ENCODE data around the gene LIPF. TPM values are rescaled to one million over a fixed set of nuclear protein-coding genes. Genes with fewer than 3 reads are reported as not detected.

Gene LIPF
- total RNA-seq, 1 experiment from 2014 or later: not detected

DNA sequence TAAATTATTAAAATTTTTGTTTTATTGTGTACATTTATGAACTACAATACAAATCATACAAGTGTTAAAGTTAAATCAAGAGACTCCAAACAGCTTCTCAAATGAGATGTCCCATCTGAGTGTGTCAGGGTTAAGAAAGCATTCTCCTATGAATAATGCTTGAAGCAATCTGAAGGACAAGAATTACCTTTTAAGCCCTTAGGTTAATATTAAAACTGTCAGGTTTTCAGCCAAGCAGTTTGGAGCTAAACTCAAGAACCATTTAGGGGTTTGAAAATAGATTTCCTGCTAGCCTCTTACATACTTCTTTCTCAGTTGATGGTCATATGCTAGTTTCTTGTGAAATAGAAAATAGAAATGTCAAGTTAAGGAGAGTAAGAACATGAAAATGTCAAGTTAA, 39.4 kb upstream of the LIPF start:
- H3K36me3 Mint-ChIP-seq (ENCODE audit: insufficient read depth, unreplicated experiment): no peaks in the 10 kb centered on the region
- H3K36me3 ChIP-seq (ENCODE audit: control insufficient read depth, insufficient read depth, low read length): no peaks in the 10 kb centered on the region
- intact Hi-C loops (cut with micrococcal nuclease; ENCODE audit: unreplicated experiment): no loop called here
- CTCF ChIA-PET: no interaction called here
- H3K9me3 Mint-ChIP-seq (ENCODE audit: unreplicated experiment): no peaks in the 10 kb centered on the region
- POLR2A ChIA-PET: no interaction called here
- H3K9me3 ChIP-seq: no peaks in the 10 kb centered on the region
- H3K4me1 Mint-ChIP-seq (ENCODE audit: low read depth, unreplicated experiment): no peaks in the 10 kb centered on the region
- H3K27me3 ChIP-seq (replicated peaks; ENCODE audit: control insufficient read depth, insufficient read depth, low read length): no peaks in the 10 kb centered on the region
- no peak overlapping the region for H3K4me3 ChIP-seq (ENCODE audit: low read depth, low read length)
- no peak overlapping the region for H3K4me3 Mint-ChIP-seq (ENCODE audit: unreplicated experiment)
- DNase-seq: no peak
- no TSS peak for BruUV-seq (replicated peaks)
- no peak overlapping the region for H3K27ac Mint-ChIP-seq (ENCODE audit: unreplicated experiment)
- TF ChIP-seq CTCF (IDR thresholded peaks at IDR 0.05; ENCODE audit: insufficient read depth in 1 of 2, low read depth in 1 of 2, low read length in 1 of 2, severe bottlenecking in 1 of 2, unreplicated experiment in 1 of 2): no peak
- H3K27me3 Mint-ChIP-seq (ENCODE audit: insufficient read depth, unreplicated experiment): peaks cover 5% of the 10 kb centered on the region
- no peaks in the 10 kb centered on the region for H3K4me1 ChIP-seq

DNA sequence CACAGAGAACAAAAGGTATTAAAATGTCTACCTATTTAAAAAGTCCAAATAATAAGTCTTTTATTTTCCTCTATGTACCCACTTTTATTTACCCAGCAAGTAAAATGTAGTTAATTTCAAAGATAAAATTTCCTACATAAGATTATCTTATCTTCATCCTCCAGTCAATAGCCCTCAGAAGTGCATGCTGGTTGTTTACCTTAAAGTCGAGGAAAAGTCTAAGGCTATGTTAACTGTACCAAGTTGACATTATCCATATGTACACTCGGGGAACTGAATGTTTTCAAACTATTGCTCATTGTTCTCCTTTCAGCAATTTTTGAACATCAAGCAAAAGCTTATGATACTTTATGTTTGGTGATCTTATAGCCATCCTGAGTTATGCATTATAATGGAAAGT, 24.1 kb upstream of the LIPF start:
- no peak overlapping the region for H3K4me3 ChIP-seq (ENCODE audit: low read depth, low read length)
- Mint-ChIP-seq H3K4me3 (ENCODE audit: unreplicated experiment) (no peak overlapping the region), H3K4me1 (ENCODE audit: low read depth, unreplicated experiment) (no peaks in the 10 kb centered on the region), H3K36me3 (ENCODE audit: insufficient read depth, unreplicated experiment) (no peaks in the 10 kb centered on the region), H3K9me3 (ENCODE audit: unreplicated experiment) (peaks cover 26% of the 10 kb centered on the region), H3K27ac (ENCODE audit: unreplicated experiment) (no peak overlapping the region), H3K27me3 (ENCODE audit: insufficient read depth, unreplicated experiment) (peaks cover under 1% of the 10 kb centered on the region)
- no peak for DNase-seq
- ChIA-PET CTCF (no interaction called here), POLR2A (no interaction called here)
- peaks cover 10% of the 10 kb centered on the region; the same call in 1 of the 2 replicates for H3K4me1 ChIP-seq
- H3K27me3 ChIP-seq (replicated peaks; ENCODE audit: control insufficient read depth, insufficient read depth, low read length): no peaks in the 10 kb centered on the region
- BruUV-seq (replicated peaks): no TSS peak
- no peaks in the 10 kb centered on the region for H3K36me3 ChIP-seq (ENCODE audit: control insufficient read depth, insufficient read depth, low read length)
- H3K9me3 ChIP-seq: no peaks in the 10 kb centered on the region
- intact Hi-C loops (cut with micrococcal nuclease; ENCODE audit: unreplicated experiment): no loop called here
- TF ChIP-seq CTCF (IDR thresholded peaks at IDR 0.05; ENCODE audit: insufficient read depth in 1 of 2, low read depth in 1 of 2, low read length in 1 of 2, severe bottlenecking in 1 of 2, unreplicated experiment in 1 of 2): no peak

- H3K27me3 Mint-ChIP-seq (ENCODE audit: insufficient read depth, unreplicated experiment): peaks cover 10% of the 10 kb centered on the region
- no peak overlapping the region for H3K27ac Mint-ChIP-seq (ENCODE audit: unreplicated experiment)
- ChIA-PET CTCF (no interaction called here), POLR2A (no interaction called here)
- Histone ChIP-seq H3K4me3 (ENCODE audit: low read depth, low read length) (no peak overlapping the region), H3K4me1 (peaks cover 10% of the 10 kb centered on the region; the same call in 1 of the 2 replicates), H3K36me3 (ENCODE audit: control insufficient read depth, insufficient read depth, low read length) (no peaks in the 10 kb centered on the region), H3K27me3 (replicated peaks; ENCODE audit: control insufficient read depth, insufficient read depth, low read length) (no peaks in the 10 kb centered on the region), H3K9me3 (no peaks in the 10 kb centered on the region)
- no peaks in the 10 kb centered on the region for H3K4me1 Mint-ChIP-seq (ENCODE audit: low read depth, unreplicated experiment)
- no TSS peak for BruUV-seq (replicated peaks)
- intact Hi-C loops (cut with micrococcal nuclease; ENCODE audit: unreplicated experiment): no loop called here
- no peaks in the 10 kb centered on the region for H3K36me3 Mint-ChIP-seq (ENCODE audit: insufficient read depth, unreplicated experiment)
- no peak overlapping the region for H3K4me3 Mint-ChIP-seq (ENCODE audit: unreplicated experiment)
- DNase-seq: no peak
- H3K9me3 Mint-ChIP-seq (ENCODE audit: unreplicated experiment): peaks cover 10% of the 10 kb centered on the region
- no peak for TF ChIP-seq CTCF (IDR thresholded peaks at IDR 0.05; ENCODE audit: insufficient read depth in 1 of 2, low read depth in 1 of 2, low read length in 1 of 2, severe bottlenecking in 1 of 2, unreplicated experiment in 1 of 2)
Observed at GRCh38 chr10:88642209-88642608, 22.0 kb upstream of the LIPF start.

Measured in Caco-2 (cell line).